ENCODE results near the gene PON1. TPM values are rescaled to one million over a fixed set of nuclear protein-coding genes. Genes with fewer than 3 reads are reported as not detected.

The PON1 gene
- total RNA-seq: not detected in 2 replicates

DNA sequence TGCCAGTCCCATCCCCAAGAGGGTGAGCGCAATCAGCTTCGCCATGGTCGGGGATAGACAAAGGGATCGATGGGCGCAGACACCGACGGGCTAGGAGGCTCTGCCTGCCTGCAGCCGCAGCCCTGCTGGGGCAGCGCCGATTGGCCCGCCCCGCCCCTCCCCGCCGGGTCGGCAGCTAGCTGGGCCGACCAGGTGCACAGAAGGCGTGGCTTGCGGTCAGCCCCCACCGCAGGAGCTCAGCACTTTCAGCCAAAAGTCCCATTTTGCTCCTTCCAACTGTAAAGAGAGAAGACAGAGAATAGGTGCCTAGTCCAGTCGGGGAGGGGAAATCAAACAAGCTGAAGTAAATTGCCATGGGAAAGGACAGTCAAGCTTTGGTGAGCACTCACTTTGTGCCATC lies at the start of gene PON1:
PON1 (minus strand) TSS at position 102 of the 400 bp plus-strand sequence; CDS start at position 45, 57 bp downstream.

Other genes with a start within 250 kb of the PON1 start
- 0.09 and 0.11 TPM in 2 replicates for gene PON3, start 71.8 kb upstream of the PON1 start, total RNA-seq
- 104 and 191 TPM in 2 replicates for gene PON2, start 110.5 kb upstream of the PON1 start, total RNA-seq
- not detected in 2 replicates for gene ASB4, start 161.4 kb upstream of the PON1 start, total RNA-seq